ENCODE measurements around the gene MINPP1.

- TF ChIP-seq CTCF (IDR thresholded peaks at IDR 0.05) (no peak), EZH2phosphoT487 (IDR thresholded peaks at IDR 0.05; ENCODE audit: borderline replicate concordance, low read depth) (no peak), REST (IDR thresholded peaks at IDR 0.05; ENCODE audit: low read depth, low read length) (no peak), FOSL2 (IDR thresholded peaks at IDR 0.05; ENCODE audit: borderline replicate concordance, low read depth) (no peak), USF2 (IDR thresholded peaks at IDR 0.05; ENCODE audit: borderline replicate concordance, low read depth, low read length) (no peak), YY1 (IDR thresholded peaks at IDR 0.05; ENCODE audit: low read depth) (no peak), SMC3 (IDR thresholded peaks at IDR 0.05; ENCODE audit: low read depth, low read length) (no peak), EP300 (IDR thresholded peaks at IDR 0.05; ENCODE audit: borderline replicate concordance in 1 of 2, low read depth in 1 of 2, low read length in 1 of 2) (no peak), ZBTB33 (IDR thresholded peaks at IDR 0.05; ENCODE audit: borderline replicate concordance, low read depth) (no peak), GABPA (IDR thresholded peaks at IDR 0.05; ENCODE audit: low read depth) (no peak), RCOR1 (IDR thresholded peaks at IDR 0.05; ENCODE audit: low read length) (no peak)
Measured at GRCh38 chr10:87559392-87559791, 54.7 kb downstream of the MINPP1 start.

Measured in SK-N-SH (cell line).